Measurements from ENCODE around the gene ADRA1B. TPM values are rescaled to one million over a fixed set of nuclear protein-coding genes. Genes with fewer than 3 reads are reported as not detected.

Gene ADRA1B
- total RNA-seq (2014; rRNA removed; shearing (Covaris generic)): 1.3 and 2.7 TPM in 2 replicates

DNA sequence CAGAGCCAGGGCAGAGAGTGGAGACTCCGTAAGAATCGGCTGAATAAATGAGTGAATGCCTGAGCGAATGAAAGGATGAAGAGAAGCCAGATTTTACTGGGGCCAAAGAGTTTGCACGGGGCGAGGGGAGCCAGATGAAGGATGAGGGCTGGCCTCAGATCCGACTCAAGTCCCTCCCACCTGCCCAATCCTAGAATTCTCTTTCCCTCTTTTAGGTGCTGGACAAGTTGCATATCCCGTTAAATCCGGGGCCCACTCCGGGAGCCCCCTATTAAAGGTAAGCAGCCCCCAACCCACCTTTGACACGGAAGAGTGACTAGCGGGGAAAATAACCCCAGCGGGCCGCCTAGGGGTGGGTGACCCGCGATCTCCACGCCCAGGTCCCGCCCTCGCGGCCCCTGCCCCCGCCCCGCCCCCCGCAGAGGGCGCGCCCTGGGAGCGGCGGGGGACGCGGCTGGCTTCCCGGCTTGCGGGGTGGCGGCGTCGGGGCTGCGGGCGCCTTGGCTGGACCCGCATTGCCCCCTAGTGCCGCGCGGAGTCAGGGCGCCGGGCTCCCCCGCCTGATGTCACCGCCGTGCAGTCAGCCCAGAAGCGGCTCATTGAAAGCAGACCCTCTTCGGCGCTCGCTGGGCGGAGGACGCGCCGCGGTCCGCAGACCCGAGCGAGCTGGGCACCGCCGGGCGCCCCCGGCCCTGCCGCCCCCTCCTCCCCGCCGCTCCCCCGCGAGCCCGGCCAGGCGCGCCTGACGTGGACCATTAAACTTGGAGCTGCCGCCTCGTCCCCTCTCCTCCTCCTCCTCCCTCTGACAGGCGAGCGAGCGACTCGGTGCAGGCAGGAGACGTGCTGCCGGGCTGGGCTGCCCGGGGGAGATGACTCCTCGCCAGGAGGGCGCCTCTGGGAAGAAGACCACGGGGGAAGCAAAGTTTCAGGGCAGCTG, at the start of gene ADRA1B:
Gene ADRA1B (plus strand): TSS at position 579 of the 937 bp plus-strand sequence. CDS start 424 bp downstream, outside the sequence.

DNA sequence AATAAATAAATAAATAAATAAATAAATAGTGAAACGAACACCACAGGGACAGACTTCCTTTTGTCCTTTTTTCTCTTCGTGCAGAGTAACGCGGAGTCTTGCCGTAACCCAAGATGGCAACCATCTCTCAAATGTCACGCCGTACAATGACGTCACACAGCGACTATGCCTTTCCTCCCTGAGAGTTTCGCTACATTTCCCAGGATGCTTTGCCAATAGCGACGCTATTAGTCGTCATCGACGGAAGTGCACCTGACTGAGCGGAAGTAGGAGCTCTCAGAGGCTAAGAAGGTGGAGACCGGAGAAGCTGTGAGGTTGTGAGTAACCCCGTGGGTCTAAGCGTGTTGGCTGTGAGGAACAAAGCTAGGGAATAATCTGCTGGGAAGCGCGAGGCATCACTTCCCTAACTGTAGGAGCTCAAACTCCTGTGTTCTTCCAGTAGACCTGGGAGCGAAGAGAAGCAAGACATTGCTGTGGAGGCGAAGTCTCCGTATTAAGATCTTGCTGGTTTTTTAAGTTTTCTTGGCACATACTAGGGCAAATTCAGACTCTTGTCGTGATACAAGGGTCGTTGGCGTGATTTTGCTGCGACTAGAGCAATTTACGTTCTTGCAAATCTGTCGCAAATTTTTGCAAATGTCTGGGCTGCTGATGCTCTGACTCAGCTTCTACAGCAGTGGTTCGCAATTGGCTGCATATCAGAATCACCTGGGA, 92.8 kb downstream of the ADRA1B start, which contains the start of gene TTC1:
Gene TTC1 (plus strand): TSS at position 263 of the 714 bp plus-strand sequence. CDS start 1,390 bp downstream, outside the sequence.

Small RNAs within 50 kb of the gene (small RNA-seq; reads per million reads assigned to genes)
- not detected for gene RF00019

Other genes with a start within 250 kb of the ADRA1B start
- 63.4 and 65.3 TPM in 2 replicates for gene TTC1, start 92.7 kb downstream of the ADRA1B start, total RNA-seq (2014; rRNA removed; shearing (Covaris generic))
- gene PWWP2A, start 203.0 kb downstream of the ADRA1B start, total RNA-seq (2014; rRNA removed; shearing (Covaris generic)): 13.2 and 13.7 TPM in 2 replicates